SK-N-MC (cell line): ENCODE measurements around the gene WWTR1.
A peak's percentile ranks its signal among the peaks of the same experiment; 100 is the strongest.

Experiments
- DNase-seq: peaks from one replicate; pipeline ENCODE4 v3.0.0-alpha.2; 2011; ENCODE audit warnings: low read depth, low spot score
- H3K27ac ChIP-seq: fragments of 200-600 bp; sonication (generic); 2 replicates; pipeline ENCODE4 v1.5.1; 2016; ENCODE audit warnings: mixed run types
- H3K36me3 ChIP-seq: fragments of 200-600 bp; sonication (generic); 2 replicates; pipeline ENCODE4 v1.6.1; 2017; ENCODE audit warnings: antibody characterized with exemption, low read length, mixed read lengths; ENCODE audit not compliant: insufficient read depth
- H3K4me3 ChIP-seq: fragments of 200-600 bp; sonication (generic); 2 replicates; pipeline ENCODE4 v1.5.1; 2016
- H3K9ac ChIP-seq: fragments of 200-600 bp; sonication (generic); 2 replicates; pipeline ENCODE4 v1.8.0; 2017; ENCODE audit warnings: mixed run types, mixed read lengths; ENCODE audit not compliant: insufficient read length
- H3K9me3 ChIP-seq: fragments of 200-600 bp; sonication (generic); 2 replicates; pipeline ENCODE4 v1.6.1; 2017; ENCODE audit warnings: low read depth, mild to moderate bottlenecking, antibody characterized with exemption, low read length, moderate library complexity, mixed read lengths
- EZH2 ChIP-seq: fragments of 200-600 bp; sonication (generic); IDR thresholded peaks from one replicate; pipeline ENCODE4 v1.6.1; 2017; ENCODE audit warnings: antibody characterized with exemption
- FOXP2 ChIP-seq: optimal IDR thresholded peaks from 2 replicates; pipeline ENCODE3; 2011; ENCODE audit warnings: mild to moderate bottlenecking, moderate library complexity; ENCODE audit not compliant: insufficient read depth; ENCODE audit errors: extremely low read length, control extremely low read depth
- POLR2AphosphoS5 ChIP-seq: IDR thresholded peaks from 2 replicates; pipeline ENCODE4 v1.6.1; 2012; ENCODE audit warnings: mild to moderate bottlenecking, low read depth, low read length, borderline replicate concordance

The WWTR1 gene

GRCh38 chr3:149660462-149660861 lies 2.6 kb upstream of the WWTR1 start:
- H3K9ac ChIP-seq: no peak overlapping the region
- DNase-seq: no peak
- TF ChIP-seq POLR2AphosphoS5: no peak
- TF ChIP-seq EZH2: no peak
- TF ChIP-seq FOXP2: no peak
- no peak overlapping the region for H3K4me3 ChIP-seq
- peak overlapping the region; percentile 68 for H3K27ac ChIP-seq
- H3K9me3 ChIP-seq: no peaks in the 10 kb centered on the region
- peaks cover 4% of the 10 kb centered on the region; the same call in 1 of the 2 replicates for H3K36me3 ChIP-seq

GRCh38 chr3:149658744-149659497 lies 1.1 kb upstream of the WWTR1 start:
- no peak for DNase-seq

GRCh38 chr3:149657321-149657925 lies 402 bp downstream of the WWTR1 start:
- H3K9me3 ChIP-seq: no peaks in the 10 kb centered on the region
- no peak for DNase-seq
- peak overlapping the region; percentile 88 for H3K9ac ChIP-seq
- no peak for TF ChIP-seq EZH2
- TF ChIP-seq FOXP2: no peak
- TF ChIP-seq POLR2AphosphoS5: no peak; the same call in 1 of the 2 replicates
- peak overlapping the region; percentile 85 for H3K4me3 ChIP-seq
- H3K27ac ChIP-seq: peak overlapping the region; percentile 74
- H3K36me3 ChIP-seq: peaks cover 27% of the 10 kb centered on the region

More at GRCh38 chr3:149658744-149659497, 1.1 kb upstream of the WWTR1 start:
- peak overlapping the region; percentile 88 for H3K9ac ChIP-seq
- H3K9me3 ChIP-seq: no peaks in the 10 kb centered on the region
- TF ChIP-seq FOXP2 (no peak), EZH2 (no peak), POLR2AphosphoS5 (no peak; the same call in 1 of the 2 replicates)
- peaks cover 13% of the 10 kb centered on the region for H3K36me3 ChIP-seq
- peak overlapping the region; percentile 85 for H3K4me3 ChIP-seq
- H3K27ac ChIP-seq: peak overlapping the region; percentile 74

- peak overlapping the region; percentile 88 for H3K9ac ChIP-seq
Observed at GRCh38 chr3:149655826-149656574, 1.8 kb downstream of the WWTR1 start.

GRCh38 chr3:149654188-149654601 lies 3.6 kb downstream of the WWTR1 start:
- Histone ChIP-seq H3K9ac (no peak overlapping the region), H3K4me3 (peak overlapping the region; percentile 4; the same call in 1 of the 2 replicates), H3K9me3 (no peaks in the 10 kb centered on the region), H3K27ac (peak overlapping the region; percentile 29), H3K36me3 (peaks cover 54% of the 10 kb centered on the region)
- no peak for DNase-seq
- no peak for TF ChIP-seq FOXP2

More at GRCh38 chr3:149655826-149656574, 1.8 kb downstream of the WWTR1 start:
- peaks cover 38% of the 10 kb centered on the region for H3K36me3 ChIP-seq
- no peak for TF ChIP-seq POLR2AphosphoS5
- TF ChIP-seq EZH2: no peak
- TF ChIP-seq FOXP2: no peak
- no peaks in the 10 kb centered on the region for H3K9me3 ChIP-seq
- H3K4me3 ChIP-seq: peak overlapping the region; percentile 85
- no peak for DNase-seq
- H3K27ac ChIP-seq: peak overlapping the region; percentile 25; the same call in 1 of the 2 replicates

- TF ChIP-seq POLR2AphosphoS5: no peak
- TF ChIP-seq FOXP2: no peak
- TF ChIP-seq EZH2: no peak
- Histone ChIP-seq H3K27ac (no peak overlapping the region; the same call in 1 of the 2 replicates), H3K9me3 (no peaks in the 10 kb centered on the region), H3K9ac (no peak overlapping the region), H3K4me3 (no peak overlapping the region; the same call in 1 of the 2 replicates), H3K36me3 (peaks cover 57% of the 10 kb centered on the region)
- DNase-seq: no peak
Observed at GRCh38 chr3:149653564-149653963, 4.3 kb downstream of the WWTR1 start.

GRCh38 chr3:149653136-149653535 lies 4.7 kb downstream of the WWTR1 start:
- H3K27ac ChIP-seq: peak overlapping the region; percentile 47

GRCh38 chr3:149650828-149651227 lies 7.0 kb downstream of the WWTR1 start:
- H3K9me3 ChIP-seq: no peaks in the 10 kb centered on the region
- no peak overlapping the region for H3K9ac ChIP-seq
- H3K4me3 ChIP-seq: no peak overlapping the region
- no peak for TF ChIP-seq EZH2
- no peak for TF ChIP-seq POLR2AphosphoS5
- no peak for TF ChIP-seq FOXP2
- peaks cover 73% of the 10 kb centered on the region for H3K36me3 ChIP-seq
- DNase-seq: no peak
- no peak overlapping the region for H3K27ac ChIP-seq

More at GRCh38 chr3:149653136-149653535, 4.7 kb downstream of the WWTR1 start:
- DNase-seq: no peak
- Histone ChIP-seq H3K36me3 (peaks cover 61% of the 10 kb centered on the region), H3K9ac (no peak overlapping the region), H3K9me3 (no peaks in the 10 kb centered on the region), H3K4me3 (no peak overlapping the region)
- no peak for TF ChIP-seq POLR2AphosphoS5
- TF ChIP-seq FOXP2: no peak
- no peak for TF ChIP-seq EZH2
